ENCODE measurements around the gene ERO1A.

The ERO1A gene

DNA sequence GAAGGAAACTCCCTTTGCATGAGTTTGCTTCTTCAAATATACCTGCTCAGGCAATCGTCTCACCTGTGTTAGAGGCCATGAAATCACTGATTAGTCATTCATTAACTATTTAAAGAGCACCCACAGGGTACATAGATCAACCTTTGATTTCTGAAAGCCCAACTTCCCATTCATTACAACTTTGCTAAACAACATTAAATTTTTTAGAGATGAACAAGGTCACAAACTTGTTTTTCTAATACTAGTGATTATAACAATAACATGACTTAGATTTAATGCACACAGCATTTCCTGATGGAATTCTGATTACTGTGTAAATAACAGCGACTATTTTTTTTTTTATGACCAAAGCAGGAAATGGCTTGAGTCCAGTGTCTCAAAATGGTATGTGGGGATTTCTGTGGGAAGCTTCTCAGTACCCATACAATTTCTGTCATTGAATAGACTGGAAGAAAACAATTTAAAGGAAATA lies 5.4 kb upstream of the ERO1A start:
- no peak for DNase-seq (ENCODE audit: low read depth)

DNA sequence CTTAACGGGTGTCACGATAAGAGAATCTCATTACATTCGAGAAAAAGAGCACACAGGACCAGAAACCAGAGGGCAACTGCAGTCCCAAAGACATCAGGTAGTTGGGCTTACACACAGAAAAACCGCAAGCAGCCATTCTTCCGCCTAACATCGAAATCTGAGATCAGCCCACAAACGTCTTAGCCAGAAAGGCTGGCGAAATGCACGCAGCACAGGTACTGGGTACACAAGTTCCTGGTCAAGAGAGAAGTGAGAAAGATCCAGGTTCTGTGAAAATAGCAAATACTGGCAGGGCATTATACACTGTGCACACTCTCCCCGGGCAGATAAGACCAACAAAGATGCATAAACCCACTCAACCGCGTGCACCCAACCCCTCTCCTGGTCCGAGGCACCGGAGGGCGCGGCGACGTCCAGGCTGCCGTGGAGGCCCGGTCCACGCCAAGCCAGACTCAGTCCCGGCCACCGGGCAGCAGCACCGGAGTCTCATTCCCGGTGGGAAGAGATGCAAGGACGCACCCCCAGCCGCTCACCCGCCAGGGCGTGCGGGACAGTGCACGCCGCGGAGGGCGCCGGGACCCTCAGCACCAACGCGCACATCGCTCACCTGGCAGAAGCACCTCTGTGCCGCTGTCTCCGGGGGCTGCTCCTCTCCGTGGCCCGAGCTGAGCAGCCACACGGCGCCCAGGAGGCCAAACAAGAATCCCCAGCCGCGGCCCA lies 437 bp downstream of the ERO1A start:
- peak; percentile 31 for DNase-seq (ENCODE audit: low read depth)

- no peak for DNase-seq (ENCODE audit: low read depth)
Observed at GRCh38 chr14:52693532-52693931, 1.8 kb downstream of the ERO1A start.

DNA sequence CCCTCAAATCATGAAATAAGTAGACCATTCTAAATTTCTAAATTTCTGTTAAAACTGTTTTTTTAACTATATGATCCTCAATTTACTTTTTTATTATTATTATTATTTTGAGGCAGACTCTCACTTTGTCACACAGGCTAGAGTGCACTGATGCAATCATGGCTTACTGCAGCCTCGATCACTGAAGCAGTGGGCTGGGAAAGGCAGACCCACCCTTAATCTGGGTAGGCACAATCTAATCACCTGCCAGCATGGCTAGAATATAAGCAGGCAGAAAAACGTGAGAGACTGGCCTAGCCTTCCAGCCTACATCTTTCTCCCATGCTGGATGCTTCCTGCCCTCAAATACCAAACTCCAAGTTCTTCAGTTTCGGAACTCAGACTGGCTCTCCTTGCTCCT lies 2.3 kb downstream of the ERO1A start:
- no peak for DNase-seq (ENCODE audit: low read depth)

- DNase-seq (ENCODE audit: low read depth), result no peak
Observed at GRCh38 chr14:52692248-52692962, 3.0 kb downstream of the ERO1A start.

DNA sequence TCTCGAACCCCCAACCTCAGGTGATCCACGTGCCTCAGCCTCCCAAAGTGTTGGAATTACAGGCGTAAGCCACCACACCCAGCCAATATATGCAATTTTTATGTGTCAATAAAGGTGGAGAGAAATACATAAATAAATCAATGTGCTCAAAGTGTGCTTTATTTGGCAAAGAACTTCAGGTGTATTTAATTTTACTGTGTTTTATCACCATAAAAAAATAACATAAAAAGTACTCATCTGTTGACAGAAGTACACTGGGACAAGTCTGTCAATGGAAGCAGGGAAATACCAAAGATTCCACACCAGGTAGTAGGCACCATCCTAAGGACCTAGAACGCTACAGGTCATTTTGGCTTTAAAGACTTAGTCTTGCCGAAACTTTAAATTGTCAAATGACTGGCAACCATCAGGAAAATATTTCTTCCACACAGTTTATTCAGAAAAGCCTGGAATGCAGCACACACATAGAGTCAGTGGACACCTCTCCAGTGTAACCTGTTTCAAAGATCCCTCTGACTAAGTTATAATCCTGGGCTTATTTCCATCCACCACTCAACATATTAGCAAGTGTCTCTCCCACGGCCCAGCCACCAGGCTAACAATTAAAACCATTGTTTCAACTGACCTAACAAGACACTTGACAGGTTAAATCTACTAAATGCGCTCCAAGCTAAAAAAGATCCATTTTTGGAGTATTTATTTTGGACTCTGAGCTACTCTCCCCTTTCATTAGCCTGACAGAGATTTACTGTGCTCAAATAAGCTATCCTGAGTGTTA lies 4.2 kb downstream of the ERO1A start:
- no peak for DNase-seq (ENCODE audit: low read depth)

GRCh38 chr14:52686176-52686575 lies 9.2 kb downstream of the ERO1A start:
- DNase-seq (ENCODE audit: low read depth), result no peak

- no peak for DNase-seq (ENCODE audit: low read depth)
Observed at GRCh38 chr14:52683985-52684520, 11.3 kb downstream of the ERO1A start.

- DNase-seq (ENCODE audit: low read depth), result no peak
Observed at GRCh38 chr14:52678591-52678990, 16.8 kb downstream of the ERO1A start.

- no peak for DNase-seq (ENCODE audit: low read depth)
Observed at GRCh38 chr14:52663850-52664249, 31.5 kb downstream of the ERO1A start.

DNA sequence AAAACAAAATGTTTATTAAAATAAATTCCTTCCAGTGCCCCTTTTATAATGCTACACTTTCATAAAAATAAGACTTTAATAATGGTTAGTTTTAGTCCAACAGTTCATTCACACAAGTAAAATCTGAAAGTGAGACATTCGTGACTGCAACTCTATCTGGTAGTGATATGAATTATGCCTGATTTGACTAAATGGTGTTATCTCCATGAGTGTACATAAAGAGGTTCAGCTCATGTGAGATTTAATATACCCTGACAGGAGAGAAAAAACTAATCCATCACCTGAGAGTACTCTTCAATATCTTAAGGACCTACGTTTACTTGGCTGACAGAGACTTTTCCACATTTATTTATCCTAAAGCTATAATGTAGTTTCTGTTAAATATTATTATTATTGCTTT lies 34.0 kb downstream of the ERO1A start:
- DNase-seq (ENCODE audit: low read depth), result no peak

DNA sequence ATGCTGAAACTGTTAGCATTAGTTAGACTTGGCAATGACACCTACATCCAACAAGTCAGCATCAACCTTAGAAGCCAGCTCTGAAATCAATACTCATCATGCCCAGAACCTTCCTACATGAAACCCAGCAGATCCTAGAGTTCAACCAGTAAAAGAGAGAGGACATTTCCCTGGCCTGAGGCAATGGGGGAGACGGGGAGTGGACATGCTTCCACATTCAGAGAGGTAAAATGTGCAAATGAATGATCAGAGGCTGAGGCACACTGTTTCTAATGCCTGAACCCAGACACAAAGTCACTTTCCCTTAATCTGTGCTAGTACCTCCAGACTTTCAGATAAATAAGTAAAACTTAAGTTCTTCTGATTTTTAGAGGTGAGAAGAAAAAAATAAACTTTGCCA lies 34.5 kb downstream of the ERO1A start:
- no peak for DNase-seq (ENCODE audit: low read depth)

- no peak for DNase-seq (ENCODE audit: low read depth)
Observed at GRCh38 chr14:52660325-52660724, 35.0 kb downstream of the ERO1A start.

- DNase-seq (ENCODE audit: low read depth), result no peak
Observed at GRCh38 chr14:52656905-52657304, 38.5 kb downstream of the ERO1A start.

DNA sequence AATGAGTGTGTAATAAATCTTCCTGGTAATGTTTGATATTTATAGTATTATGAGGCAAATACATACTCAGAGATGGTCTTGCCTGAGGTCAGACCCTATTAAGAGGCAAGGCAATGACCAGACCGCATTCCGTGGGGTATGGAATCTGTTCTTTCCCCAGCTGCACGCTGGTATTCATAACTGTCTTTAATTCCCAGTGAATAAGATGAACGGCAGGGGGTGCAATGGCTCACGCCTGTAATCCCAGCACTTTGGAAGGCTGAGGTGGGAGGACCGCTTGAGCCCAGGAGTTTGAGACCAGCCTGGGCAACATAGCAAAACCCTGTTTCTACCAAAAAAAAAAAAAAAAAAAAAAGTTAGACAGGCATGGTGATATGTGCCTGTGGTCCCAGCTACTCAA lies 44.6 kb downstream of the ERO1A start:
- no peak for DNase-seq (ENCODE audit: low read depth)

GRCh38 chr14:52649511-52649910 lies 45.8 kb downstream of the ERO1A start:
- DNase-seq (ENCODE audit: low read depth), result no peak

DNA sequence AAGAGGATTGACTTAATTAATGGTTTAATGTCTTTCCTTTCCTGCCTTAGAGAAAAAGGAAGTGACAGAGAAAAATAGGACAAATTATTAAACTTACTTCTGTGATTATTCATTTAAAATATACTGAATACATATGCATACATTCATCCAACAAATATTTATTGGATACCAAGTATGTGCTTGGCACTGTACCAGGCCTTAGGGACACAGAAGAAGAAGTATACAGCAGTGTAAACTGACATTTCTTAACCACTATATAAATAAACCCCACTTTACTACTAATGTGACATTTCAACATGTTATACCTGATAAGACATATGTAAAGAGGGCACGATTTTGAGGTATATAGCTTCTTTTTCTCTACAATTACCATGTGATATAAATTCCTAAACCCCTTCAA lies 53.6 kb downstream of the ERO1A start:
- no peak for DNase-seq (ENCODE audit: low read depth)

DNA sequence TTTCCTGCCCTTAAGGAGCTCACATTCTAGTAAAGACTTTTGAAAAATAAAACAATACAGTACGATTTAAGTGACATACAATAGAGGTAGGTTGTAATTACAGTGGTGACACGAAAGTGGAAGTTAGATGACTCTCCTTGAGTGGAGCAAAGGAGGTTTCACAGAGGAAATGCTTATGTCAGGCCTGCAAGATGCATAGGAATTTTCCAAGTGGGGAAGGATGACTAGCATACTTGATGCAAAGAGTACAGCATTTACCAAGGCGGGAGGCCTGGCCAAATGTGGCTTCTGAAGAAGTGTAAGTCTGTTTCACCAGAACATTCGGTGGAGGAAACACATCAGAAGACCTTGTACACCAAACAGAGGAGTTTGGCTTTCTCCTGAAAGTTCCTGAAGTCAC lies 55.2 kb downstream of the ERO1A start:
- DNase-seq (ENCODE audit: low read depth), result no peak

DNA sequence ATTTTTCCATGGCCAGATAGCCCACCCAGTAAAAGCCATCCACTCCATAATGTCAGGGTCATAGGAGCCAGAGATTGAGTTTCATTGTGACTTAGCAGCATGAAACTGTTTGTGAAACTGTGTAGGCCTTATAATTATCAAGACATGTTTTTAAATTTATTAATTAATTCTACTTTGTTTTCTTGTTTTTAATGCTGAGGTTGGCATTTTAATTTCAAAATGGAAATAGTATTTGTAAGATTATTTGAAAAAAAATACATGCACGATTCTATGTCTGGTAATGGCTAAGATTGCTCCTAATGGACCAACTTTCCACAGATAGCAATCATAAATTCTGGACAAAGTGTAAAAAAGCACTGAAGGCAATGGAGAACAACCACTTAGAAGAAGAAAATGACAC lies 75.7 kb downstream of the ERO1A start:
- DNase-seq (ENCODE audit: low read depth), result no peak

- no peak for DNase-seq (ENCODE audit: low read depth)
Observed at GRCh38 chr14:52618602-52619001, 76.8 kb downstream of the ERO1A start.

- no peak for DNase-seq (ENCODE audit: low read depth)
Observed at GRCh38 chr14:52610187-52610586, 85.2 kb downstream of the ERO1A start.

DNA sequence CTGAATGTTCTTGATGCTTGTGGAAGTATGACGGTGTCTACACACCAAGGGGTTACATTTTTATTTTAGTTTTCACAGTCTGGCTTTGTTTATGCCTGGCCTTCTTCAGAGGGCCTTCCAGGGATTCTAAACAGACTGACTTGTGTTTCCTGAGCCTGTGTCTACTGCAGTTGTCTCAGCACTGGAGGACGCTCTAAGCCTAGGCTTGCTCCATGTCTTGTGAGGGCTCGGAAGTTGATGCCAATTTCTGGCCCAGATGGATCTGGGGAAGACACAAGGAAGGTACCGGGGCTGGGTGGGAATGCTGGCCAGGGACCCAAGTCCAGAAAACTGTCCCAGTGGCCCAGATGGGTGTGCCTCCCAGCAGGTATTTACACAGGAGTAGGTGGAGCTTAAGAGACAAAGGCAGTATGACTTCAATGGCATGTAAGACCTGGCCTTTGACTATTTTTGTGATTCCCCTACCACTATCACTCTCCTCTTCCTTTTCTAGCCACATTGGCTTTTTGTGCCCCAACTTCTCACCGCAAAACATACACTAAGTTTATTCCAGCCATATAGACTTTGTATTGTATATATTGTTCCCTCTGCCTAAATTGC lies 85.8 kb downstream of the ERO1A start:
- DNase-seq (ENCODE audit: low read depth), result no peak

Measured in HS-5 (cell line).